Left ventricle myocardium inferior (tissue), 1 donor: ENCODE results near the gene LEMD2. TPM values are rescaled to one million over a fixed set of nuclear protein-coding genes. Genes with fewer than 3 reads are reported as not detected.

ENCODE experiments used
- DNase-seq: peaks from one replicate; pipeline ENCODE4 v3.0.0-alpha.2; 2020
- H3K27ac ChIP-seq: fragments of 200-600 bp; replicated peaks from 2 replicates; pipeline ENCODE4 v1.8.0; 2021
- H3K27me3 ChIP-seq: fragments of 200-600 bp; 2 replicates; pipeline ENCODE4 v1.8.0; 2021; ENCODE audit warnings: low read depth
- H3K36me3 ChIP-seq: fragments of 200-600 bp; 2 replicates; pipeline ENCODE4 v1.8.0; 2021
- H3K4me1 ChIP-seq: fragments of 200-600 bp; 2 replicates; pipeline ENCODE4 v1.8.0; 2021
- H3K4me3 ChIP-seq: fragments of 200-600 bp; 2 replicates; pipeline ENCODE4 v1.8.0; 2021; ENCODE audit warnings: mild to moderate bottlenecking, moderate library complexity
- H3K9me3 ChIP-seq: fragments of 200-600 bp; replicated peaks from 2 replicates; pipeline ENCODE4 v1.8.0; 2021
- CTCF ChIP-seq: fragments of 200-600 bp; IDR thresholded peaks from 2 replicates; pipeline ENCODE4 v1.8.0; 2021; ENCODE audit warnings: antibody characterized with exemption, mild to moderate bottlenecking, borderline replicate concordance
- intact Hi-C: fragments of 100-400 bp; cut with micrococcal nuclease; formaldehyde crosslinking; loops from one replicate; pipeline ENCODE4 v1.11.0; 2022
- total RNA-seq: library from RNA; stranded (reverse); fragmentation: NEBNext Ultra II Directional; extraction: Animal tissue kit (Norgen Biotek cat#: 25700); gene quantifications from one replicate; pipeline ENCODE4 v1.2.1, GENCODE V29; 2021
- donor health status: DM: no; HTN: yes; CAD: no; lungs with severe emphysema.

Gene LEMD2
- total RNA-seq, 1 donor from 2014 or later, result 22.2 TPM

GRCh38 chr6:33765368-33765767 lies 23.6 kb downstream of the LEMD2 start:
- peaks cover 12% of the 10 kb centered on the region for H3K27me3 ChIP-seq
- no peaks in the 10 kb centered on the region for H3K36me3 ChIP-seq
- intact Hi-C loops, result no loop called here
- no peak for TF ChIP-seq CTCF
- no peaks in the 10 kb centered on the region for H3K9me3 ChIP-seq
- peaks cover 37% of the 10 kb centered on the region for H3K4me1 ChIP-seq
- no peak overlapping the region for H3K4me3 ChIP-seq
- no peak for DNase-seq
- no peak overlapping the region for H3K27ac ChIP-seq

GRCh38 chr6:33764036-33764435 lies 24.9 kb downstream of the LEMD2 start:
- intact Hi-C loops, result no loop called here
- H3K9me3 ChIP-seq, result no peaks in the 10 kb centered on the region
- H3K27ac ChIP-seq, result no peak overlapping the region
- DNase-seq, result no peak
- no peaks in the 10 kb centered on the region for H3K36me3 ChIP-seq
- H3K4me3 ChIP-seq, result no peak overlapping the region
- TF ChIP-seq CTCF, result no peak
- peaks cover 36% of the 10 kb centered on the region for H3K4me1 ChIP-seq
- H3K27me3 ChIP-seq, result peaks cover 2% of the 10 kb centered on the region

- Histone ChIP-seq H3K4me1 (peaks cover 33% of the 10 kb centered on the region), H3K27me3 (no peaks in the 10 kb centered on the region), H3K9me3 (no peaks in the 10 kb centered on the region), H3K36me3 (no peaks in the 10 kb centered on the region), H3K27ac (no peak overlapping the region), H3K4me3 (no peak overlapping the region)
- intact Hi-C loops, result no loop called here
- TF ChIP-seq CTCF, result no peak
- no peak for DNase-seq
Measured at GRCh38 chr6:33763483-33763882, 25.4 kb downstream of the LEMD2 start.

GRCh38 chr6:33762713-33763112 lies 26.2 kb downstream of the LEMD2 start:
- H3K27me3 ChIP-seq, result no peaks in the 10 kb centered on the region
- no peak overlapping the region for H3K4me3 ChIP-seq
- no peak for TF ChIP-seq CTCF
- no peaks in the 10 kb centered on the region for H3K9me3 ChIP-seq
- no peaks in the 10 kb centered on the region for H3K36me3 ChIP-seq
- peak overlapping the region; percentile 90 for H3K27ac ChIP-seq
- peaks cover 33% of the 10 kb centered on the region for H3K4me1 ChIP-seq
- DNase-seq, result no peak
- intact Hi-C loops, result no loop called here

GRCh38 chr6:33761922-33762629 lies 26.9 kb downstream of the LEMD2 start:
- H3K4me3 ChIP-seq, result peak overlapping the region; percentile 48
- intact Hi-C loops, result no loop called here
- H3K36me3 ChIP-seq, result no peaks in the 10 kb centered on the region
- TF ChIP-seq CTCF, result peak; percentile 75
- H3K9me3 ChIP-seq, result no peaks in the 10 kb centered on the region
- peak overlapping the region; percentile 90 for H3K27ac ChIP-seq
- no peaks in the 10 kb centered on the region for H3K27me3 ChIP-seq
- peaks cover 33% of the 10 kb centered on the region for H3K4me1 ChIP-seq
- peak; percentile 87 for DNase-seq

- TF ChIP-seq CTCF, result no peak
- no peak for DNase-seq
- peak overlapping the region; percentile 90 for H3K27ac ChIP-seq
- intact Hi-C loops, result no loop called here
- H3K36me3 ChIP-seq, result no peaks in the 10 kb centered on the region
- peak overlapping the region; percentile 48 for H3K4me3 ChIP-seq
- H3K4me1 ChIP-seq, result peaks cover 33% of the 10 kb centered on the region
- no peaks in the 10 kb centered on the region for H3K9me3 ChIP-seq
- H3K27me3 ChIP-seq, result no peaks in the 10 kb centered on the region
Measured at GRCh38 chr6:33761581-33761921, 27.4 kb downstream of the LEMD2 start.
